Transverse colon (tissue), 4 donors: Measurements from ENCODE around the gene PALS2. TPM values are rescaled to one million over a fixed set of nuclear protein-coding genes. Genes with fewer than 3 reads are reported as not detected.

ENCODE experiments used
- DNase-seq: peaks from one replicate; pipeline ENCODE4 v3.0.0-alpha.2; 2019
- H3K27ac ChIP-seq, 4 donors: fragments of 200-600 bp; sonication (generic); 2 replicates each; pipeline ENCODE4 v1.5.1; 2016 to 2018; ENCODE audit warnings: inconsistent platforms in 4 of 4
- H3K27me3 ChIP-seq: fragments of 200-600 bp; sonication (generic); 2 replicates; pipeline ENCODE4 v1.5.1; 2017; ENCODE audit warnings: inconsistent platforms
- H3K36me3 ChIP-seq, 4 donors: fragments of 200-600 bp; sonication (generic); 2 replicates each; pipeline ENCODE4 v1.5.1; 2017 to 2019; ENCODE audit warnings: inconsistent platforms in 4 of 4
- H3K4me1 ChIP-seq, 4 donors: fragments of 200-600 bp; sonication (generic); 2 replicates each; pipeline ENCODE4 v1.5.1; 2017 to 2020; ENCODE audit warnings: inconsistent platforms in 4 of 4
- H3K4me3 ChIP-seq, 4 donors: fragments of 200-600 bp; sonication (generic); 1 replicate in 1 of 4; 2 replicates in 3 of 4; pipeline versions ENCODE4 v1.5.1 to v1.6.1; 2017 to 2019; ENCODE audit warnings: inconsistent platforms in 4 of 4
- H3K9me3 ChIP-seq, 2 donors: fragments of 200-600 bp; sonication (generic); 2 replicates each; pipeline ENCODE4 v1.5.1; 2017 to 2019; ENCODE audit warnings: inconsistent platforms in 2 of 2
- CTCF ChIP-seq, 5 experiments: fragments of 200-600 bp in 3 of 5; fragments of 450-650 bp in 2 of 5; sonication (generic) in 3 of 5; IDR thresholded peaks; 1 replicate in 2 of 5; 2 replicates in 3 of 5; pipeline ENCODE4 v1.5.1; 2016 to 2017; ENCODE audit warnings: antibody characterized with exemption in 5 of 5, inconsistent platforms in 3 of 5, mild to moderate bottlenecking in 2 of 5, moderate library complexity in 1 of 5
- EP300 ChIP-seq: sonication (generic); formaldehyde crosslinking; IDR thresholded peaks from one replicate; pipeline ENCODE4 v1.6.1; 2017; ENCODE audit warnings: antibody characterized with exemption, low read depth
- POLR2A ChIP-seq: fragments of 450-650 bp; IDR thresholded peaks from one replicate; pipeline ENCODE4 v1.6.1; 2016; ENCODE audit warnings: antibody characterized with exemption, mild to moderate bottlenecking, moderate library complexity
- POLR2AphosphoS5 ChIP-seq, 3 donors: sonication (generic); formaldehyde crosslinking; IDR thresholded peaks; one replicate each; pipeline ENCODE4 v1.6.1; 2016; ENCODE audit warnings: antibody characterized with exemption in 3 of 3
- WGBS, 2 donors: methylation state at CpG; one replicate each; pipeline ENCODE4 v1.1.5; 2018; ENCODE audit warnings: low coverage in 1 of 2; 5-methylcytosine and 5-hydroxymethylcytosine counted together
- in situ Hi-C, 4 donors: fragments of 200-750 bp; cut with MboI; loops; one replicate each; pipeline versions ENCODE4 v1.15.0 to v1.15.1; 2017; ENCODE audit warnings: low sequenced_read_pairs in 3 of 4, low pct_ligation_motif_present in 1 of 4, low pct_unique_long_range_greater_than_20kb in 1 of 4
- intact Hi-C: fragments of 100-400 bp; cut with DNase I; formaldehyde crosslinking; loops from one replicate; pipeline ENCODE4 v1.15.1; 2023; ENCODE audit warnings: low total_unique reads
- total RNA-seq, 4 donors: library from RNA; depleted of rRNA; stranded (reverse); fragments of >200 nt; gene quantifications; one replicate each; pipeline ENCODE4 v1.1.0, GENCODE V29; 2016

Gene PALS2
- total RNA-seq, 4 donors from 2014 or later: 0.60 to 6.4 (median 4.9) TPM

GRCh38 chr7:24591152-24591551 is 17.9 kb downstream of the PALS2 start:
- Histone ChIP-seq H3K27ac (no peak overlapping the region), H3K36me3 (no peaks in the 10 kb centered on the region), H3K4me3 (no peak overlapping the region), H3K9me3 (no peaks in the 10 kb centered on the region), H3K27me3 (no peaks in the 10 kb centered on the region), H3K4me1 (no peaks in the 10 kb centered on the region)
- DNase-seq: no peak
- intact Hi-C loops (no loop called here), in situ Hi-C loops (no loop called here)
- no peak for TF ChIP-seq CTCF (IDR thresholded peaks at IDR 0.05)
- no peak for TF ChIP-seq POLR2A
- no peak for TF ChIP-seq EP300
- no peak for TF ChIP-seq POLR2AphosphoS5 (IDR thresholded peaks at IDR 0.05)
- WGBS, 2 donors: 82 to 88% methylated on average over 1 of the region's 1 CpG

DNA sequence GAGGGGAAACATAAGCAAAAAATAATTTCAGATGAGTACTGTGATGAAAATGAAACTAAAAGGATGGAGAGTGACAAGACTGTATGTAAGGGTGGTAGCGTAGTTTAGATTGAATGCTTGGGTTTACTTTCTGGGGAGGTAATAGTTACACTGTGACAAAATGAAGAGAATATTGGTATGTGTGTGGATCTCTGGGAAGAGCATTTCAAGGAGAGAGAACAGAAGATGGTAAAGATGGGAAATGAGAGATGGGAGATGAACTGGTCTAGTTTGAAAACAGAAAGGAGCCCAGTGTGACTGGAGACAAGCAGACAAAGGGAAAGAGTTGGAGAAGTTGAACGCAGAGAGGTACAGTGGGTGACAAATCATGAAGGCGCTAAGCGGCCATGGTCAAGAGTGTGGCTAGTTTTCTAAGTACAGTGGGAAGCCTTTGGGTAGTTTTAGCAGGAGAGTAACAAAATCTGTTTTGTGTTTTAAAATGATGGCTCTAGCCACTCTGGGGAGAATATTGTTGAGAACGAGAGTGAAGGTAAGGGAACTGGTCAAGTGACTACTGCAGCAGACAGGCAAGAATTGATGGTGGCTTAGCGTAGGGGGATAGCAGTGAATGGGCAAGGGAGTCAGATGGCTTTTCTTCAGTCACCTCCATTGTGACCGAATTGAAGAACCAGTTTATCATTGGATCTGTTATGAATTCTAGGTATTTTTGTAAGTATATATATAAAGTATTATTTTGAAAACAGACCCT is 22.6 kb downstream of the PALS2 start:
- no peaks in the 10 kb centered on the region for H3K27me3 ChIP-seq
- no peak for DNase-seq
- 89% methylated on average over 7 of the region's 7 CpGs for WGBS, 2 donors
- H3K9me3 ChIP-seq: no peaks in the 10 kb centered on the region
- in situ Hi-C loops: no loop called here
- no peaks in the 10 kb centered on the region for H3K4me1 ChIP-seq
- H3K4me3 ChIP-seq: no peak overlapping the region
- TF ChIP-seq EP300 (no peak), POLR2AphosphoS5 (IDR thresholded peaks at IDR 0.05) (no peak), CTCF (IDR thresholded peaks at IDR 0.05) (no peak), POLR2A (no peak)
- no peaks in the 10 kb centered on the region for H3K36me3 ChIP-seq
- no peak overlapping the region for H3K27ac ChIP-seq
- intact Hi-C loops: no loop called here

- H3K9me3 ChIP-seq: no peaks in the 10 kb centered on the region
- H3K27ac ChIP-seq: no peak overlapping the region
- in situ Hi-C loops (no loop called here), intact Hi-C loops (no loop called here)
- no peak overlapping the region for H3K4me3 ChIP-seq
- H3K27me3 ChIP-seq: no peaks in the 10 kb centered on the region
- 71 to 100% methylated on average over 1 to 3 of the region's 3 CpGs for WGBS, 2 donors
- no peak for DNase-seq
- H3K36me3 ChIP-seq: no peaks in the 10 kb centered on the region
- TF ChIP-seq POLR2A (no peak), EP300 (no peak), POLR2AphosphoS5 (IDR thresholded peaks at IDR 0.05) (no peak), CTCF (IDR thresholded peaks at IDR 0.05) (no peak)
- H3K4me1 ChIP-seq: no peaks in the 10 kb centered on the region
Observed at GRCh38 chr7:24597014-24597413, 23.8 kb downstream of the PALS2 start.

GRCh38 chr7:24601600-24601999 is 28.3 kb downstream of the PALS2 start:
- in situ Hi-C loops (no loop called here), intact Hi-C loops (no loop called here)
- TF ChIP-seq POLR2A: no peak
- no peak for TF ChIP-seq EP300
- no peak for TF ChIP-seq POLR2AphosphoS5 (IDR thresholded peaks at IDR 0.05)
- no peak for TF ChIP-seq CTCF (IDR thresholded peaks at IDR 0.05)
- 76 to 80% methylated on average over 1 of the region's 1 CpG for WGBS, 2 donors
- H3K4me3 ChIP-seq: no peak overlapping the region
- H3K4me1 ChIP-seq: peaks cover 0 to 5% (median 2%) of the 10 kb centered on the region in 4 donors
- H3K27ac ChIP-seq: no peak overlapping the region
- no peak for DNase-seq
- no peaks in the 10 kb centered on the region for H3K36me3 ChIP-seq
- H3K9me3 ChIP-seq: peaks cover 0 to 3% of the 10 kb centered on the region in 2 donors
- H3K27me3 ChIP-seq: no peaks in the 10 kb centered on the region
